ENCODE results near the gene RNF11.

- TF ChIP-seq SUZ12 (IDR thresholded peaks at IDR 0.05; ENCODE audit: extremely low read depth, insufficient read depth, insufficient read length): no peak
- no peak for TF ChIP-seq YY1 (IDR thresholded peaks at IDR 0.05; ENCODE audit: insufficient read depth, insufficient read length)
These were observed 48.4 kb downstream of the RNF11 start for GRCh38 chr1:51284487-51284954.
